Ectodermal cell (in vitro differentiated cells): ENCODE results near the gene MARCHF5.
"Not testable (repeated sequence)": the region's sequence is repeated elsewhere in the genome, so short reads cannot be mapped to it uniquely, and the experiment has no call there.

Experiments
- H3K27ac ChIP-seq: 2 replicates; pipeline ENCODE4 v1.7.0; 2013; ENCODE audit warnings: mild to moderate bottlenecking, low read depth, low read length; ENCODE audit not compliant: insufficient read depth, poor library complexity, severe bottlenecking
- H3K27me3 ChIP-seq: 2 replicates; pipeline ENCODE4 v1.7.0; 2013; ENCODE audit warnings: mild to moderate bottlenecking, low read length; ENCODE audit not compliant: insufficient read depth, control insufficient read depth, poor library complexity, severe bottlenecking
- H3K36me3 ChIP-seq: one replicate; pipeline ENCODE4 v1.7.0; 2013; ENCODE audit warnings: low read length; ENCODE audit not compliant: control insufficient read depth, insufficient read depth
- H3K4me1 ChIP-seq: one replicate; pipeline ENCODE4 v1.7.0; 2013; ENCODE audit warnings: low read length; ENCODE audit not compliant: control insufficient read depth, insufficient read depth
- H3K4me3 ChIP-seq: 2 replicates; pipeline ENCODE4 v1.7.0; 2013; ENCODE audit warnings: low read depth, low read length, control low read depth; ENCODE audit not compliant: insufficient read depth
- H3K9me3 ChIP-seq: 2 replicates; pipeline ENCODE4 v1.7.0; 2013; ENCODE audit warnings: mild to moderate bottlenecking, low read length, moderate library complexity; ENCODE audit not compliant: control insufficient read depth
- WGBS, 2 experiments: methylation state at CpG; one replicate each; pipeline ENCODE4 v1.1.7; 2013; ENCODE audit warnings: missing lambda C conversion rate in 2 of 2; 5-methylcytosine and 5-hydroxymethylcytosine counted together

MARCHF5 gene

GRCh38 chr10:92305133-92306072 lies 14.4 kb downstream of the MARCHF5 start:
- peaks cover 5% of the 10 kb centered on the region for H3K4me1 ChIP-seq
- no peaks in the 10 kb centered on the region for H3K36me3 ChIP-seq
- WGBS, 2 experiments, result 69 to 71% methylated on average over 13 of the region's 13 CpGs
- H3K27me3 ChIP-seq, result no peaks in the 10 kb centered on the region
- H3K4me3 ChIP-seq, result no peak overlapping the region
- no peaks in the 10 kb centered on the region for H3K9me3 ChIP-seq
- H3K27ac ChIP-seq, result no peak overlapping the region

GRCh38 chr10:92309272-92309671 lies 18.3 kb downstream of the MARCHF5 start:
- H3K27me3 ChIP-seq, result no peaks in the 10 kb centered on the region
- no peak overlapping the region for H3K4me3 ChIP-seq
- 100% methylated on average over 1 of the region's 1 CpG; no CpG with 5 or more reads in 1 of the 2 experiments for WGBS, 2 experiments
- H3K36me3 ChIP-seq, result peaks cover 12% of the 10 kb centered on the region
- H3K4me1 ChIP-seq, result no peaks in the 10 kb centered on the region
- H3K9me3 ChIP-seq, result no peaks in the 10 kb centered on the region
- H3K27ac ChIP-seq, result no peak overlapping the region

- H3K36me3 ChIP-seq, result peaks cover 12% of the 10 kb centered on the region
- H3K9me3 ChIP-seq, result no peaks in the 10 kb centered on the region
- H3K4me1 ChIP-seq, result no peaks in the 10 kb centered on the region
- H3K4me3 ChIP-seq, result no peak overlapping the region
- WGBS, 2 experiments, result 91 to 93% methylated on average over 3 of the region's 3 CpGs
- H3K27ac ChIP-seq, result no peak overlapping the region
- H3K27me3 ChIP-seq, result no peaks in the 10 kb centered on the region
Observed at GRCh38 chr10:92313750-92314149, 22.8 kb downstream of the MARCHF5 start.

GRCh38 chr10:92316610-92317009 lies 25.6 kb downstream of the MARCHF5 start:
- 100% methylated on average over 2 of the region's 2 CpGs; no CpG with 5 or more reads in 1 of the 2 experiments for WGBS, 2 experiments
- Histone ChIP-seq H3K4me3 (no peak overlapping the region), H3K27ac (no peak overlapping the region), H3K36me3 (peaks cover 7% of the 10 kb centered on the region), H3K9me3 (no peaks in the 10 kb centered on the region), H3K4me1 (no peaks in the 10 kb centered on the region), H3K27me3 (no peaks in the 10 kb centered on the region)

- WGBS, 2 experiments, result 86 to 100% methylated on average over 2 of the region's 2 CpGs
- H3K9me3 ChIP-seq, result no peaks in the 10 kb centered on the region
- H3K27me3 ChIP-seq, result no peaks in the 10 kb centered on the region
Observed at GRCh38 chr10:92323079-92323478, 32.1 kb downstream of the MARCHF5 start.

GRCh38 chr10:92327445-92328433 lies 36.8 kb downstream of the MARCHF5 start:
- Histone ChIP-seq H3K27ac (no peak overlapping the region), H3K4me3 (no peak overlapping the region), H3K36me3 (no peaks in the 10 kb centered on the region), H3K9me3 (no peaks in the 10 kb centered on the region), H3K27me3 (no peaks in the 10 kb centered on the region), H3K4me1 (no peaks in the 10 kb centered on the region)
- 90 to 100% methylated on average over 1 to 3 of the region's 3 CpGs for WGBS, 2 experiments

More at GRCh38 chr10:92323079-92323478, 32.1 kb downstream of the MARCHF5 start:
- Histone ChIP-seq H3K27ac (no peak overlapping the region), H3K36me3 (no peaks in the 10 kb centered on the region), H3K4me1 (no peaks in the 10 kb centered on the region), H3K4me3 (no peak overlapping the region)

GRCh38 chr10:92328993-92329392 lies 38.0 kb downstream of the MARCHF5 start:
- Histone ChIP-seq H3K4me3 (no peak overlapping the region), H3K36me3 (no peaks in the 10 kb centered on the region), H3K4me1 (no peaks in the 10 kb centered on the region), H3K27me3 (no peaks in the 10 kb centered on the region), H3K27ac (no peak overlapping the region), H3K9me3 (no peaks in the 10 kb centered on the region)

- WGBS, 2 experiments, result 85 to 86% methylated on average over 6 of the region's 6 CpGs
- not testable (repeated sequence) for H3K4me1 ChIP-seq, H3K9me3 ChIP-seq, H3K4me3 ChIP-seq, H3K36me3 ChIP-seq, H3K27ac ChIP-seq, H3K27me3 ChIP-seq
Observed at GRCh38 chr10:92329927-92330326, 39.0 kb downstream of the MARCHF5 start.

- Histone ChIP-seq H3K9me3 (no peaks in the 10 kb centered on the region), H3K4me1 (no peaks in the 10 kb centered on the region), H3K4me3 (no peak overlapping the region), H3K36me3 (peaks cover 11% of the 10 kb centered on the region), H3K27ac (no peak overlapping the region), H3K27me3 (no peaks in the 10 kb centered on the region)
- WGBS, 2 experiments, result 95 to 97% methylated on average over 2 of the region's 2 CpGs
Observed at GRCh38 chr10:92342796-92343195, 51.8 kb downstream of the MARCHF5 start.

GRCh38 chr10:92345575-92345974 lies 54.6 kb downstream of the MARCHF5 start:
- WGBS, 2 experiments, result 89 to 96% methylated on average over 5 of the region's 5 CpGs
- not testable (repeated sequence) for H3K9me3 ChIP-seq, H3K4me1 ChIP-seq, H3K27ac ChIP-seq, H3K4me3 ChIP-seq, H3K27me3 ChIP-seq
- H3K36me3 ChIP-seq, result peaks cover 23% of the 10 kb centered on the region
